Stimulated activated CD4-positive, alpha-beta T cell treated with anti-CD3 and anti-CD28 coated beads, Interleukin-2, amount 100 ng/mL, for 48 hours (primary cell): ENCODE data around the gene ZNF202.
A peak's percentile ranks its signal among the peaks of the same experiment; 100 is the strongest.
"Not testable (repeated sequence)": the region's sequence is repeated elsewhere in the genome, so short reads cannot be mapped to it uniquely, and the experiment has no call there.

ENCODE experiments used
- DNase-seq, 2 donors: peaks; one replicate each; pipeline ENCODE4 v3.0.0-alpha.2; 2020

ZNF202 gene

DNA sequence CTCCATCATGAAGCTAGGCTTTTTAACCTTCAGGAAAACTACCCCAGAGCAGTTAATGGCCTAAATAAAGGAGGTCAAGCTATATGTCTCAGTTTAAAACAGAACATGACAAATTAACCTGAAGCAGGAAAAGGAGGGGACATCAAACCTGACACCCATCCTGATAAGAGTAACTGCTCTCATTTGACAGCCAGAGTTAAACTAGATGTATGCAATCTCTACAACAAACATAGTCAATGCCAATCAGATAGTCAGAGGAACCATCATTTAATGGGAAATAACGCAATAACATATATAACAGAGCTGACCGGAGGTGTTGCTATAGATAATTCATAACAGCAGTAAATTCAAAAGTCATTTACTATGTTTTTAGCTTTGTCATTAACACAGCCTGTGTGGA lies 3.1 kb downstream of the ZNF202 start:
- DNase-seq, result no peak

GRCh38 chr11:123736769-123737168 lies 4.7 kb downstream of the ZNF202 start:
- no peak for DNase-seq

- no peak for DNase-seq
Observed at GRCh38 chr11:123729602-123730001, 11.9 kb downstream of the ZNF202 start.

GRCh38 chr11:123725995-123726655 lies 15.3 kb downstream of the ZNF202 start:
- DNase-seq, result no peak

- no peak for DNase-seq
Observed at GRCh38 chr11:123719452-123719851, 22.0 kb downstream of the ZNF202 start.

- no peak for DNase-seq
Observed at GRCh38 chr11:123718469-123718868, 23.0 kb downstream of the ZNF202 start.

DNA sequence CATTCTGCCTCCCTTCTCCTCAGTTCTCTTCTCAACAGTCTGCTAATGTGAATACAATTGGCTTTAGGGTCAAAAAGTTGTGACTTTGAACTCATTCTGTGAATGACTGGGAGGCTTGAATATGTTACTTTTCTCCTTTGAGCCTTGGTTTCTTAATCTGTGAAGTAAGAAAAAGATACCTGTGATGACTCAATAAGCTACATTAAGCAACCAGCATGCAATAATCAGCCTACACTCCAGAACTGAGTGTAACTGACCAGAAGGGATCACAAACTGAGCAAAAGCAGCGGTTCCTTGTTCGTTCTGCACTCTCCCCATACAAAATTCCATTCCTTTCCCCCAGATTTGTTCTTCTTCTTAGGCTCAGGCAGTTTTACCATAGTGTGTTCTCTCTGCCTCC lies 23.4 kb downstream of the ZNF202 start:
- no peak for DNase-seq

DNA sequence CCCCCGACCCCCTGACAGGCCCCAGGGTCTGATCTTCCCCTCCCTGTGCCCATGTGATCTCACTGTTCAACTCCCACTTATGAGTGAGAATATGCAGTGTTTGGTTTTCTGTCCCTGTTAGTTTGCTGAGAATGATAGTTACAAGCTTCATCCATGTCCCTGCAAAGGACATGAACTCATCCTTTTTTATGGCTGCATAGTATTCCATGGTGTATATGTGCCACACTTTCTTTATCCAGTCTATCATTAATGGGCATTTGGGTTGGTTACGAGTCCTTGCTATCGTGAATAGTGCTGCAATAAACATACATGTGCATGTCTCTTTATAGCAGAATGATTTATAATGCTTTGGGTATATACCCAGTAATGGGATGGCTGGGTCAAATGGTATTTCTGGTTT lies 28.8 kb downstream of the ZNF202 start:
- DNase-seq, result not testable (repeated sequence)

- DNase-seq, result peak; percentile 53 to 58
Observed at GRCh38 chr11:123707606-123708205, 33.8 kb downstream of the ZNF202 start.

GRCh38 chr11:123707206-123707605 lies 34.3 kb downstream of the ZNF202 start:
- no peak for DNase-seq

GRCh38 chr11:123704341-123704740 lies 37.1 kb downstream of the ZNF202 start:
- DNase-seq, result no peak

GRCh38 chr11:123702696-123703095 lies 38.8 kb downstream of the ZNF202 start:
- DNase-seq, result no peak

DNA sequence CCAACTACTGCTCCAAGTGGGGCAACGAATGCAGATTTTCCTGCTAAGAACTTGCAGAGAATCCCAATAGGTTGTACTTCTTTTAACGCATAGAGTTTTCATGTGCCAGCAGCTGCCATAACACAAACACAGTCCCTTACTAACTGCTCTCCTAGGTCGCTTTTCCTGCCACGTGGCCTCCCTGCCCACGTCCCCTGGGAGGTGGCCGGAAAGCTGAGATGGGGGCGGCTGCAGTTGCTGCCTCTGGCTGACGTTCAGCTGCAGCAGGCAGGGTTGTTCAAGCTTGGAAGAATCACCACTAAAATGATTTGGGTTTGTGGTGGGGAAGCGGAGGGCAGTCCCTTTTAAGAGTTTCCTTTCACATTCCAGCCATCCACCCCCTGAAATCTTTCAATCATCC lies 39.3 kb downstream of the ZNF202 start:
- DNase-seq, result no peak

GRCh38 chr11:123700772-123701171 lies 40.7 kb downstream of the ZNF202 start:
- DNase-seq, result no peak

GRCh38 chr11:123698546-123699127 lies 42.8 kb downstream of the ZNF202 start:
- no peak for DNase-seq

DNA sequence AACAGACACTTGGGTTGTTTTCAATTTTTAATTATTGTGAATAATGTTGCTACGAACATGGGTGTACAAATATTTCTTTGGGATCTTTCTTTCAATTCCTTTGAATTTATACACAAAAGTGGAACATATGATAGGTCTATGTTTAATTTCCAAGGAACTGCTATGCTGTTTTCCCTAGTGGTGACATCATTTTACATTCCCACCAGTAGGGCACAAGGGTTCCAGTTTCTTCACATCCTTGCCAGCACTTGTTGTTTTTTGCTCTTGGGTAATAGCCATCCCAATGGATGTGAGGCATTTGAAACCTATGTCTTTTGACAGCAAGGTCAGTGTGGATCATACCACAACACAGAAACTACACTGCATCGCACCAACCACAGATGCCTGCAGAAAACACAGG lies 45.3 kb downstream of the ZNF202 start:
- DNase-seq, result no peak

DNA sequence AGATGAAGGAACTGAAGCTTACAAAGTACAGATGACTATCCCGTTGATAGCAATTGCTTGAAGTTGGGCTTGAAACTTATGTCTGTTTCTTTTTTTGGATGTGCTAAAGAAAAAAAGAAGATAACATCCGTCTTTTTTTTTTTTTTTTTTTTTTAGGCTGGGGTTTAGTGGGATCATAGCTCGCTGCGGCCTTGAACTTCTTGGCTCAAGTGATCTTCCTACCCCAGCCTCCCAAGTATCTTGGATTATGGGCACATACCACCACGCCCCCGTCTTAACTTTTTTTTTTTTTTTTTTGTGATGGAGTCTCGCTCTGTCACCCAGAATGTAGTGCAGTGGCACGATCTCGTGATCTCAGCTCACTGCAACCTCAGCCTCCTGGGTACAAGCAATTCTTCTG lies 46.2 kb downstream of the ZNF202 start:
- DNase-seq, result no peak

DNA sequence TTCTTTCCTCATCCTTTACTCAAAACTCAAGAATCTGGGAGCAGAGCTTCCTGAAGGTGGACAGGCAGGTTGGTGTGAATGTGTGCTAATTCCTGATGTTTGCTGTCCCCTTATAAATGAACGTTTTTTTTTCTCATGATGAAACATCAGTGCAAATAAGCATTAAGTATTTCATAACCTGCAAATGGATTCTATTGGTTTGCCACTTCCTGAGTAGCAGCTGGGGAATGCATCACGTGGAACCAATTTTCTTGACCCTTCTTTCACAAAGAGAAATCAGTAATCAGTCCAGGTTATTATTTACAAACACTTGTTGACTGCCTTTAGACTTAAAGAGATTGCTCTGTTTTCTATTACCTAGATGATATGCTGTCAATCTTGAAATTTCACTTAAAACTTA lies 46.9 kb downstream of the ZNF202 start:
- DNase-seq, result no peak

DNA sequence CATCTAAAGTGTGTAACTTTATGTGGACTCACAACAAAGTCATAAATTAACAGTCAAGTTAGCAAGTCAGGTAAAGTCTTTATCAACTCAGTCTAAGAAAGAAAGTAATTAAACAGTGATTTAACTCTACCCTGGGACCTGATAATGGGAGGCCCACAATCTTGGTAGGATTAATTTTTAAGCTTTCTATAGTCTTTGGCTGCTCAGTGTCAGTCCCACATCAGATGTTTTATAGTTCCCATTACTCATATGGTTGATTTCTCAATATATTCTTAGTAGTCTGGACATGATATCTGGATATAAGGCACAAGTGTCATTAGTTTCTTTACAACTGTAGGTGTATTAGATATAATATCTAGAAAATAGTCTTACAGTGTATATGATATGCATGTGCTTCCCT lies 48.5 kb downstream of the ZNF202 start:
- no peak for DNase-seq

GRCh38 chr11:123690485-123690884 lies 51.0 kb downstream of the ZNF202 start:
- DNase-seq, result peak; percentile 5 to 9

DNA sequence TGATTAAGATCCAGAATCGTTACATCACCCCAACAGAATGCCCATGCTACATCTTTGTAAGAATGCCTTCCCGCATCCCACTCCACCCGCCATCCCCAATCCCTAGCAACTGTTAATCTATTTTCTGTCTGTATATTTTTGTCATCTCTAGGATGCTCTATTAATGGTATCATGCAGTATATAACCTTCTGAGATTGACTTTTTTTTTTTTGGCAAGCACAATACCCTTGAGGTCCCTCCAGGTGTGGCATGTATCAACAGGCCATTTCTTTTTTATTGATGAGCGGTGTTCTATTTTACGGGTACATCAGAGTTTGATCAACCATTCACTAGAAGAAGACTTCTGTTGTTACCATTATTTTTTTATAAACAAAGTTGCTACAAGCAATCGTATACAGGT lies 56.9 kb downstream of the ZNF202 start:
- no peak for DNase-seq

DNA sequence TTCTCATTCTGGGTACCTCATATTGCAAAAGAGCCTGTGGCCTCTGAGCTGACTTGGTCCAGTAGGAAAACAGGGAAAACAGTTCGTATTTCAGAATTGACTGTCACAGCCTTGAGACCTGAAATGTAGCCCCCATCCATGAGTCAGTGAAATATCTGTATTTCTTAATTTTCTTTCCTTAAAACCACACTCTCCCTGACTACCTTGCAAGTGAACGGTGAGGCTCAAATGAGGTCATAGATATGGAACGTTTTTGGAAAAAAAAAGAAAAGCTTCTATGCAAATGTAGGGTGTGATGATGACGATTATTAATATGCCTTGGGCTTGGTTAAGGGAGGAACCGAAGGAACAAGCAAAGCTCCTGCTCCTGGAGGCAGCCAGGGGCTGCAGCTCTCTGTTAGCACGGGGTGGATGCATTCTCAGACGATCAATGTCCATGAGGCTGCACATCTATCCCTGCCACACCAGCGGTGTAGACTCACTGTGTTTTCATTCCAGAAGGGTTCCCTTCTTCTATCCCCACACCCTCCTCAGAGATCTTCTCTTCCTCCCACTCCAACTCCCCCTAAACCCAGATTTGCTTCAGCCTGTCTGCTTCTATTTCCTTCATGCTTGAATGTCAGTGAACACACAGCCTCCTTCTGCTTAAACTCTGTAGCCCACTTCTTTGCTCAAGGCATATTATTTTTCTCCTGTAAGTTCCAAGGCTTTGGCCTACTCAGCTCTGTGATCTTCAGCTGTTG lies 57.9 kb downstream of the ZNF202 start:
- DNase-seq, result no peak

DNA sequence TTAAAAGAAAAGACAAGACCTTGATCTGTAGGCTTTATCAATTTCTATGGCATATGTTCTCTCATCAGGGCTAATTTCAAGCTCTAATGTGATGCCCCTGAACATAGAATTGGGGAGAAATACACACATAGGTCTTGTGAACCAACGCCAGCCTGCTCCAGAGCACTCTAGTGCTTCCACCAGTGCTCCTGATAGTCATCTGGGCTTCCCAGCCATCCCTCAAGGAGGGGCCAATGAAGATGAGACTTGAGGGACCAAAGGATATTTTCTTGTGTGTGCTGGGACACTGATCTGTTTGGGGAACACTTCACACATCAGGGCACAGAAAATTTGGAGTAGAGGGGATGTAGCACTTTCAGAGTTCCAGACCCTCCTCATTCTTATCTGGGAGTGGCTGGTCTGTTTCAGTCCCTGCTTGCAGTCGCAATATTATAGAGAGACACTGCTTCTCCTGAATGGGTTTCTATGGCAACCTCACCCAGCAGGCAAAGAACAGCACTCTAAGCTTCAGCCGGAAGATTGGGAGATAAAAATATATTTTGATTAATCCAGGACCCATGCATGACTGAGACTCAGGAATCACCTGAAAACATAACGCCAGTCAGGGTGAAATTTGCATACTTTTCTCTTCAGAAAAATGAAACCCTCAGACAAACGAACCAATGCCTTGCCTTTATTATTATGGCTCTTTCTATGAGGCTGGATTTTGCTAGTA lies 58.6 kb downstream of the ZNF202 start:
- DNase-seq, result no peak
